SKM-1 (cell line): ENCODE results near the gene C18orf54.
"Not testable (repeated sequence)": the region's sequence is repeated elsewhere in the genome, so short reads cannot be mapped to it uniquely, and the experiment has no call there.

Experiments
- DNase-seq: peaks from one replicate; lab custom pipeline; 2025; ENCODE audit not compliant: unreplicated experiment; lab: John Stamatoyannopoulos, UW

The C18orf54 gene

DNA sequence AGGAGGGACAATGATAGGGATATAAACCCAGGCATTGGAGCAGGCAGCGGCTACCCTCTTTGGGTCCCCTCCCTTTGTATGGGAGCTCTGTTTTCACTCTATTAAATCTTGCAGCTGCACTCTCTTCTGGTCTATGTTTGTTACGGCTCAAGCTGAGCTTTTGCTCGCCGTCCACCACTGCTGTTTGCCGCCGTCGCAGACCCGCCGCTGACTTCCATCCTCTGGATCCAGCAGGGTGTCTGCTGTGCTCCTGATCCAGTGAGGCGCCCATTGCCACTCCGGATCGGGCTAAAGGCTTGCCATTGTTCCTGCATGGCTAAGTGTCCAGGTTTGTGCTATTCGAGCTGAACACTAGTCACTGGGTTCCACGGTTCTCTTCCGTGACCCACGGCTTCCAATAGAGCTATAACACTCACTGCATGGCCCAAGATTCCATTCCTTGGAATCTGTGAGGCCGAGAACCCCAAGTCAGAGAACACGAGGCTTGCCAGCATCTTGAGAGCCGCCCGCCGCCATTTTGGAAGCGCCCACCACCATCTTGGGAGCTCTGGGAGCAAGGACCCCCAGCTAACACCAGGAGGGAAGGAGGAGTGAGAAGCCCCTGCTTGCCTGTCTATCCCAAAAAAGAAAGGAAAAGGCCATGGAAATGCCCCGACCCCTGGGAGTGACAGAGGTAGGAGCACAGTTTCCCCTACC, 29.2 kb downstream of the C18orf54 start:
- not testable (repeated sequence) for DNase-seq

DNA sequence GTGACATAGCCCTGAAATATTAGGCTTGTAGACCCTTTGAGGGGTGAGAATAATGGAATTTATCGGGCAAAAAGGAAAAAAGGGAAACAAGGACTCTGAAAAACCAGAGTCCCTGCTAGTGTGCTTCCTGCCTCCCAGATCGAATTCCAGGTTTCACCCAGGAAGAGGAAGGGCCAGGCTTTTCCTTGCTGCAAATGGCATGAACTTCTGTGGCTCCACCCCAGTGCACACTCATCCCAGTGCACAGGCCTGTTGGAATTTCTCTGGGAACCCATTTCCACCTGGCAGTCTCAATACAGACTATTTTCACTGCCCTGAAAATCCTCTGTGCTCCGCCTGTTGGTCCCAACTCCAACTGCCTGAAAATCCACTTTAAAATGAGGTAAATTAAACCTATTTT, 29.9 kb downstream of the C18orf54 start:
- DNase-seq: no peak

GRCh38 chr18:54388203-54389142, 30.8 kb downstream of the C18orf54 start:
- peak; percentile 77 for DNase-seq

- DNase-seq: no peak
Observed at GRCh38 chr18:54389143-54389505, 31.4 kb downstream of the C18orf54 start.

DNA sequence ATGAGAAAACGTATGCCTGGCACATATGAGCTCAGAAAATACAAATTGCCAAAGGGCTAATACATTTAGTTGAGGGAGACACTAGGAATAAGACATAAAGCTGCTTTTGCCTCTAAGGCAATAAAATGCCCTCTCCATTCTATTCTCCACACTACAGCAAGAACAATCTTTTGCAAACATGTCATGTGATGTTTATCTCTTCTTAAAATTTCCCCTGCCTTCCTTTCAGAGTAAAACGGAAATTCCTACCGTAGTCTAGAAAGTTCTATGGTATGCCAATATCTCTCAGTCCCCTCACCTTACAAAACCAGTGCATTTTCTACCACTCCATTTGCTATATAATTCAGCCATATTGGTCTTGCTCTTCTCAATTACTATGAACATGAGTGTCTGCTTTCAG, 33.1 kb downstream of the C18orf54 start:
- DNase-seq: no peak

- DNase-seq: peak; percentile 71
Observed at GRCh38 chr18:54392543-54393023, 34.9 kb downstream of the C18orf54 start.

DNA sequence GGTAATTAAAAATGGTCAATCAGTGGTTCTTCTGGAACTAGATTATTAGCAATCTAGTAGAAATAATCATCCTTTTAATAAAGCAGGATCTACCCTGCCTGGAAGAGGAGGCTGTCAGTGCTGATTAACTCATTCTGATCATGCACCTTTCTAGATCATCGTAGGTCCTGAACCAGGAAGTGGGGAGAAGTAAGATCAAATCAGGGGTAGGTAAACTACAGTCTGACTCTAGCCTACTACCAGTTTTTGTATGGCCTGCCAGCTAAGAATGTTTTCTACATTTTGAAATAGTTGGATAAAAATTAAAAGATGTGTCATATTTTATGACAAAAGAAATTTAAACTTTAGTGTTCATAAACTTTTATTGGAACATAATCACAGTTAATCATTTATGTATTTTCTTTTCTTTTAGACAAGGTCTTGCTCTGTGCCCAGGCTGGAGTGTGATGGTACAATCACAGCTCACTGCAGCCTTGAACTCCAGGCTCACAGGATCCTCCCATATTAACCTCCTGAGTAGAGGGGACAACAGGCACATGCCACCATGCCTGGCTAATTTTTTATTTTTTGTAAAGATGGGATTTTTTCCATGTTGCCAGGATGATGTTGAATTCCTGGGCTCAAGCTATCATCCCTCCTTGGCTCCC, 36.1 kb downstream of the C18orf54 start:
- no peak for DNase-seq

DNA sequence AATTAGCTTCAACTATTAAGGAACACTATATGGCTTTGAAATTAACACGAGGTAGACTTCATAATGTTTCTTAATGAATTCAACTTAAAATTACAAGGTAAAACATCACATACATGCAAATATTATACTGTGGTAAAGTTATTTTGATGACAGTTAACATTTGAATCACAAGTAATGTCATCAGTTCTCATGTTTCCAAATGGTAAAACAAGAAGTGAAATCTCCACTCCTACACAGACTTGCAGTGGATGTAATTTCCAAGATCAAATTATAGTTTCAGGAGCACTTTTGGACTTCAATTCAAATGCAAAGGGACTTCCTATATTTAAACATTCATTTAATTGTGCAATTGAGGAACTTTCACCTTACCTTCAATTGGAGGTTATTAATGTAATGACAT, 39.1 kb downstream of the C18orf54 start:
- no peak for DNase-seq

DNA sequence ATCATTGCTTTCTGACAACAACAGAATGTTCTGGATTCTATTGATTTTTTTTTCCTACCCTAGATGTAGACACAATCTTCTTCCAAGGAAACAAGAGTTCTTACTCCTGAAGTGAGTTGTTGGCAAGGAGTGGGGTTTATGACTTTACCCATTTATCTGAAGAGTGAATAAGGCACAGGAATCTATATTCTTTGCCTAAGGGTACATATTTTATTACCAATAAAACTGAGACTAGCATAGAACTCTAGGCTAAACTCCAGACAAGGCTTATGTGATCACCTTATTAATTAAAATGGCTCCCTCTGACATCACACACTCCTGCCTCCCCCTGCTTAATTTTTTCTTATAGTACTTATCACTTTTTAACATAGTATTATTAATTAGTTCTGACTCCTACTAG, 47.6 kb downstream of the C18orf54 start:
- DNase-seq: no peak

GRCh38 chr18:54411781-54412180, 54.1 kb downstream of the C18orf54 start:
- DNase-seq: no peak

- DNase-seq: no peak
Observed at GRCh38 chr18:54415086-54415485, 57.4 kb downstream of the C18orf54 start.

- no peak for DNase-seq
Observed at GRCh38 chr18:54416436-54416835, 58.7 kb downstream of the C18orf54 start.

GRCh38 chr18:54423831-54424230, 66.1 kb downstream of the C18orf54 start:
- DNase-seq: no peak

DNA sequence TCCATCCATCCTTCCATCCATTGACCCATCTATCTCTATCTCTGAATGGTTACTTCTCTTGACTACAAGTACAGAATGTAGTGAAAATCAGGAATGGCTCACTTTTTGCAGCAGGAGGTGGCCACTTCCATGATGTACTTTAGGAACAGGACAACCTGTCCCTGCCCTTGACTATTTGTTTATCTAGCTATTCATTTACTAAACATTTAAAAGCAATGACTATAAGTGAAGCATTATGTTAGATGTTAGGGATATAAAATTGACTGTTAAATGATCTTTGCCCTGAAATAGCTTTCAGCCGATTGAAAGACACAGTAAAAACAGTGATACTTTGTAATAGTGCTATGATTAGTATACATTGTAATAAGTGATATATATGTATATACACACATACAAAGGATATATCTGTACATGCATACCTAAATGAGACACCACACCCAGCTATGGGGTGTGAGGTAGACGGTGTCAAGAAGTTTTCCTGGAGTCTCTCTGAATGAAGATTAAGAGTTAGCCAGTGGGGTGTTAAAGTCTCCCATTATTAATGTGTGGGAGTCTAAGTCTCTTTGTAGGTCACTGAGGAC, 68.5 kb downstream of the C18orf54 start:
- no peak for DNase-seq
